Muscle layer of colon (tissue), 2 donors: ENCODE results near the gene COQ2.
"Not testable (repeated sequence)": the region's sequence is repeated elsewhere in the genome, so short reads cannot be mapped to it uniquely, and the experiment has no call there.

Experiments used
- H3K27ac ChIP-seq: one replicate; pipeline ENCODE4 v1.7.0; 2013; ENCODE audit warnings: low read depth, mild to moderate bottlenecking, low read length, moderate library complexity
- H3K27me3 ChIP-seq, 2 donors: one replicate each; pipeline ENCODE4 v1.7.0; 2013; ENCODE audit warnings: low read length in 2 of 2, mild to moderate bottlenecking in 2 of 2; ENCODE audit not compliant: insufficient read depth in 2 of 2, control insufficient read depth in 1 of 2
- H3K36me3 ChIP-seq: one replicate; pipeline ENCODE4 v1.7.0; 2013; ENCODE audit warnings: mild to moderate bottlenecking, low read length; ENCODE audit not compliant: insufficient read depth
- H3K4me1 ChIP-seq: one replicate; pipeline ENCODE4 v1.7.0; 2013; ENCODE audit warnings: mild to moderate bottlenecking, low read length; ENCODE audit not compliant: insufficient read depth
- H3K4me3 ChIP-seq, 2 donors: one replicate each; pipeline ENCODE4 v1.7.0; 2013; ENCODE audit warnings: low read length in 2 of 2, low read depth in 1 of 2, mild to moderate bottlenecking in 1 of 2, moderate library complexity in 1 of 2
- H3K9ac ChIP-seq: one replicate; pipeline ENCODE4 v1.7.0; 2013; ENCODE audit warnings: low read length
- H3K9me3 ChIP-seq: one replicate; pipeline ENCODE4 v1.7.0; 2013; ENCODE audit warnings: mild to moderate bottlenecking, low read length
- donor health status: abdominal sarcoma.
- donor health status: Adenocarcinoma of cecum.

COQ2 gene

DNA sequence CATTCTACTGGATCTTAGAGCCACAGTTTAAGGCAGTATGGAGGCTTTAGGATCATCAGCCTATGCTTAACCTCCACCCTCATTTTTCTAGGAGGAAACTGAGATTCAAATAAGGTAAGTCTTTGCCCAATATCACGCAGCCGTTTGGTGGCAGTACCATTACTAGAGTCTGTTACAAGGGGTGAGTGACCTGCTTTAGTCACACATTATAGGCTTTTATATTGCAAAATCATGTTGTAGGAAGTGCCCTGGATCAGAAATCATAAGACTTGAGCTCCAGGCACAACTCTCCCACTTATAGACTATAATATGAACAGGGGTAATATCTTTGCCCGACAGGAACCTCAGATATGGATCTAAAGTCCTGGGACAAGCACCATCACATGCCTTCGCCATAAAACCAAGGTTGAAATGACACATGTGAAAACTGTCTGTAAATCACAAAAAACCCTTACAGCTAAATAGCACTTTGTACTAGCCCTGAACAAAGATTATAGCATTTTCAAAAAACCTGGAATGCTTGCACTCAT is 30.8 kb upstream of the COQ2 start:
- no peak overlapping the region for H3K27ac ChIP-seq
- H3K4me3 ChIP-seq: no peak overlapping the region
- H3K9ac ChIP-seq: no peak overlapping the region
- no peaks in the 10 kb centered on the region for H3K27me3 ChIP-seq
- no peaks in the 10 kb centered on the region for H3K4me1 ChIP-seq
- no peaks in the 10 kb centered on the region for H3K9me3 ChIP-seq
- H3K36me3 ChIP-seq: no peaks in the 10 kb centered on the region

DNA sequence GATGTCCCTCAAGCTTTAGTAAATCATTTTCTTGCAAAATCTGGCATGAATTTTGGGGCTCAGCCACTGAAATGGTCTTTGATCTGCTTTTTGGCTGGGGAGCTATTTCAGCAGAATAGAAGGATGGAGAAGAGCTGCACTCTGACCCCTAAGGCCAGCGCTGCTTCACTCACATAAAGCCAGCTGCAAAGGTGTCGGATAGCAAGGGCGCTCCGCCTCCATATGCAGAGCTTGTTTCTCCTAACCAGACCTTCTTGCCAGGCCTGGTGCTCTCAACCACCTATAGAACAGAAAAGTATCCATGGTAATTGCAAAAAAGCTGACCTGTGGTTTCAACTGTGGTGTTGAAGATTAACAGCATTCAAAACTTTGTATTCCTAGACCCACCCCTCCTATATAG is 24.1 kb upstream of the COQ2 start:
- no peaks in the 10 kb centered on the region for H3K36me3 ChIP-seq

DNA sequence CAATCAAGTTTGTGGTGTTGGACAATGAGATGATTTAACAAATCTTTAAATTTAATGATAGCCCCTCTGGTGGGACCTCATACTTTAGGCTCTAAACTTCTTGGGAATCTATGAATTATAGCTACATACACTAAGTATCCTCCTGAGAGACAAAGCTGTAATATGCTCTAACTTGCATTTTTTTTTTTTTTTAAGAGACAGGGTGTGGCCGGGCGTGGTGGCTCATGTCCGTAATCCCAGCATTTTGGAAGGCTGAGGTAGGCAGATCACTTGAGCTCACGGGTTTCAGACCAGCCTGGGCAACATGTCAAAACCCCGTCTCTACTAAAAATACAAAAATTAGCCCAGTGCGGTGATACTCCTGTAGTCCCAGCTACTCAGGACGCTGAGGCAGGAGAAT is 23.3 kb upstream of the COQ2 start:
- no peaks in the 10 kb centered on the region for H3K27me3 ChIP-seq
- H3K27ac ChIP-seq: no peak overlapping the region
- no peak overlapping the region for H3K4me3 ChIP-seq
- no peaks in the 10 kb centered on the region for H3K4me1 ChIP-seq
- no peaks in the 10 kb centered on the region for H3K36me3 ChIP-seq
- H3K9me3 ChIP-seq: no peaks in the 10 kb centered on the region
- H3K9ac ChIP-seq: no peak overlapping the region

More for the DNA sequence above, 24.1 kb upstream of the COQ2 start:
- Histone ChIP-seq H3K4me1 (no peaks in the 10 kb centered on the region), H3K9me3 (no peaks in the 10 kb centered on the region), H3K4me3 (no peak overlapping the region), H3K27me3 (no peaks in the 10 kb centered on the region), H3K27ac (no peak overlapping the region), H3K9ac (no peak overlapping the region)

DNA sequence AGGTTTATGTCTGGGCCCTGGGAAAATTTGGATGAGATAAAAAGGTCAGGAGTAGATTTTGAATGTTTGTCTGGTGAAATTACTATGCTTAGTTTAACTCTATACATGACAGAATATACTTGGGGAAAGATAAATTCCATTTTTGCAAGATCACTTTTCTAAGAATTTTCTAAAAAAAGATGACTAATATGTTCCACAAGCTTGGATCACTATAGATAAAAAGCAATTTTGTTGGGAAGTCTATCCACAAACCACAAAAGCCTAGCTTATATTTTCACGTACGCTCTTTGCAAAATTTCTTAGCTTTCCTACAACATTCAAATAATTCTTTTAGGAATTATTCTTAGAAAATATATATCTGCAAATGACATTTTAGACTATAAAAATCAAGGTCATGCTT is 20.6 kb upstream of the COQ2 start:
- Histone ChIP-seq H3K4me1 (no peaks in the 10 kb centered on the region), H3K9ac (no peak overlapping the region), H3K27ac (no peak overlapping the region), H3K4me3 (no peak overlapping the region), H3K36me3 (no peaks in the 10 kb centered on the region), H3K27me3 (no peaks in the 10 kb centered on the region), H3K9me3 (no peaks in the 10 kb centered on the region)

DNA sequence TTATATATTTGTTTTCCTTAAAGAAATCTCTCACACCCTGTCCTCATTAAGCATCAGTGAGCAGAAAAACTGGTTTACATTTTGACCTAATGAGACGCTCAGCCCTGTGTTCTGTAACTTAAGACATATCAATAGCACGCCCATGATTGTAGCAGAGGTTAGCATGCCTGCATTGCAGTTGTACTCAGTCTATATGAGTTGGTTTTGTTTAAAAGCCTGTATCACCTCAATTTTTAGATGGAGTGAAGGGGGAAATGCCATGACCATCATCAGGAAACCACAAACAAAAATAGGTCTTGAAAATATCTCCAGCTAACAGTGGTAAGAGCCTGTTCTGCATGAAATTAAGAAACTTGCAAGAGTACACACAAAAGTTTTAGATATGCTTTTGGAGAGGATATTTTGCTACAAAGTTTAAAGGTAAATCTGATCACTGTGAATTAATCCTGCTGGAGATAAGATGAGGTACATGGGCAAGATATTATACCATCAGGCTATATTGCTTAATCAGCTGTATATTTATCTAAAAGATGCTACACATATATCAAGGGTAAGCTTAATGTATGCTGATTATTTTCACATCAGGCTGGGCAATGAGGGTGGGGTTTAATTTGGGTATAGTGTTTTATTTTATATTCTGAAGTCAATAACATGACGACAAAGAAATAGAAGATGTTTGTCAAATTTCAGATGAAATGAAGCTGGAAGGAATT is 13.1 kb upstream of the COQ2 start:
- no peaks in the 10 kb centered on the region for H3K27me3 ChIP-seq
- H3K4me3 ChIP-seq: no peak overlapping the region
- no peaks in the 10 kb centered on the region for H3K9me3 ChIP-seq
- H3K27ac ChIP-seq: no peak overlapping the region
- no peaks in the 10 kb centered on the region for H3K4me1 ChIP-seq
- no peaks in the 10 kb centered on the region for H3K36me3 ChIP-seq
- H3K9ac ChIP-seq: no peak overlapping the region

DNA sequence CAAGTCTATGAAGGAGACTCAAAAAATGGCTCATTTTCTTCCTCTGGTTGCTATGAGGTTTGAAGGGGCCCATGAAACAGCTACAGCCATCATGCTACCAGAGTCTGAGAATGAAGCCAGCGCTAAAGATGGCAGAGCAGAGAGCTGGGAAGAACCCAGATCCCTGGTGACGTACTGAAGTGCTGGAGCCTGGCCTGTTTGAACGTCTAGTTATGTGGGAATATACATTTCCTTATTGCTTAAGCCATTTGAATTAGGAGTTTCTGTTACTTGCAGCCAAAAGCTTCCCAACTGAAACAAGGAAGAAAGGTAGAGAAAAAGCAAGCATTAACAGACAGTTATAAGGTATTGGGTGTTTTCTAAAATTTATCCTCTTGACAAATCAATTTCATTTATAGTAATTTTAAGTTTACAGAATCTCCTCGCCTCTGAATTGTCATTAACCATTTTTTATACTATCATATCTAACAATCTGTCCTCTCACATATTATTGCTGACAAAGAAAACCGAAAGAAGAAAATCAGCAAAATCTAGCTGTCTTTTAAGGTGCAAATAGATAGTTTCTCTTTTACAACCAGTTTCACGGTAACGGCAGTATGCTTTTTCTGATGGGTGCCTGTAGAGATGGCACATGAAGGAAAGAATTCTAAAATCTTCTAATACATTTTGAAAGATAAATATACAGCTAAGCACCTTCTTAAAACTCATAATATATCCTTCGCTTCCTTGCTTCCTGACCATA is 8.9 kb upstream of the COQ2 start:
- H3K36me3 ChIP-seq: no peaks in the 10 kb centered on the region
- H3K9ac ChIP-seq: no peak overlapping the region
- H3K27me3 ChIP-seq: no peaks in the 10 kb centered on the region
- H3K4me3 ChIP-seq: no peak overlapping the region
- H3K4me1 ChIP-seq: no peaks in the 10 kb centered on the region
- no peak overlapping the region for H3K27ac ChIP-seq
- H3K9me3 ChIP-seq: no peaks in the 10 kb centered on the region

DNA sequence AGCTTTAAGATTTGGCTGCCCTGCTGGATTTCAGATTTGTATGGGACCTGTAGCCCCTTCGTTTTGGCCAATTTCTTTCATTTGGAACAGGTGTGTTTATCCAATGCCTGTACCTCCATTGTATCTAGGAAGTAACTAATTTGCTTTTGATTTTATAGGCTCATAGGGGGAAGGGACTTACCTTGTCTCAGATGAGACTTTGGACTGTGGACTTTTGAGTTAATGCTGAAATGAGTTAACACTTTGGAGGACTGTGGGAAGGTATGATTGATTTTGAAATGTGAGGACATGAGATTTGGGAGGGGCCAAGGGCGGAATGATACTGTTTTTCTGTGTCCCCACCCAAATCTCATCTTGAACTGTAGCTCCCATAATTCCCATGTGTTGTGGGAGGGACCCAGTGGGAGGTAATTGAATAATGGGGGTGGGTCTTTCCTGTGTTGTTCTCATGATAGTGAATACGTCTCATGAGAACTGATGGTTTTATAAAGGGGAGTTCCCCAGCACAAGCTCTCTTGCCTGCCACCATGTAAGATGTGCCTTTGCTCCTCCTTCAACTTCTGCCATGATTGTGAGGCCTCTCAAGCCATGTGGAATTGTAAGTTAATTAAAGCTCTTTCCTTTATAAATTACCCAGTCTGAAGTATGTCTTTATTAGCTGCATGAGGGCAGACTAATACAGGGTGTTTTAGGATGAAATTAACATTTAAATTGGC is 5.6 kb upstream of the COQ2 start:
- not testable (repeated sequence) for H3K27me3 ChIP-seq, H3K9ac ChIP-seq, H3K4me1 ChIP-seq

DNA sequence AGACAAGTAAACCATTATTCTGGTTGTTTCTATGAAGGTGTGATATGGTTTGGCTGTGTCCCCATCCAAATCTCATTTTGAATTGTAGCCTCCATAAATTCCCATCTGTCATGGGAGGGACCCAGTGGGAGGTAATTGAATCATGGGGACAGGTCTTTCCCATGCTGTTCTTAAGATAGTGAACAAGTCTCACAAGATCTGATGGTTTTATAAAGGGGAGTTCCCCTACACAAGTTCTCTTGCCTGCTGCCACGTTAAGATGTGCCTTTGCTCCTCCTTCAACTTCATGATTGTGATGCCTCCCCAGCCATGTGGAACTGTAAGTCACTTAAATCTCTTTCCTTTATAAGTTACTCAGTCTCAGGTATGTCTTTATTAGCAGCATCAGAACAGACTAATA is 3.8 kb upstream of the COQ2 start:
- not testable (repeated sequence) for H3K9me3 ChIP-seq, H3K36me3 ChIP-seq, H3K27me3 ChIP-seq, H3K27ac ChIP-seq, H3K4me3 ChIP-seq, H3K4me1 ChIP-seq, H3K9ac ChIP-seq

More for the DNA sequence above, 5.6 kb upstream of the COQ2 start:
- not testable (repeated sequence) for H3K27ac ChIP-seq, H3K4me3 ChIP-seq, H3K36me3 ChIP-seq, H3K9me3 ChIP-seq

DNA sequence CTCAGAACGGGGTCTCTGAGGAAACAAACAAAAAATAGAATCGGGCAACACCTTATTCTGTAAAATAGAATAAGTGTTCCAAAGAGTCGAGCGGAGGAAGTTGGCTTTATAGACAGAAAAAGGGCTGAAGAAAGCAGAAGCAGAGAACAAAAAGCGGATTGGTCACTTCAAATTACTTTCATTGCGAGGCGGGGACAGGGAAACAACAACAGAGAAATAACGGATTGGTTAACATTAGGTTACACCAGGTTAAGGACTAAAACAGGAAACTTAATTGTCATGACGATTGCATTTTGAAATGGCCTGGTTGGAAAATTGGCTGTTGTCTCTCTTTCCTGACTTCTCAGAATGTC is 433 bp upstream of the COQ2 start:
- Histone ChIP-seq H3K4me1 (peaks cover 19% of the 10 kb centered on the region), H3K9ac (peak overlapping the region; percentile 95), H3K27me3 (no peaks in the 10 kb centered on the region), H3K27ac (peak overlapping the region; percentile 62), H3K36me3 (no peaks in the 10 kb centered on the region), H3K4me3 (peak overlapping the region; percentile 30 to 90), H3K9me3 (no peaks in the 10 kb centered on the region)

DNA sequence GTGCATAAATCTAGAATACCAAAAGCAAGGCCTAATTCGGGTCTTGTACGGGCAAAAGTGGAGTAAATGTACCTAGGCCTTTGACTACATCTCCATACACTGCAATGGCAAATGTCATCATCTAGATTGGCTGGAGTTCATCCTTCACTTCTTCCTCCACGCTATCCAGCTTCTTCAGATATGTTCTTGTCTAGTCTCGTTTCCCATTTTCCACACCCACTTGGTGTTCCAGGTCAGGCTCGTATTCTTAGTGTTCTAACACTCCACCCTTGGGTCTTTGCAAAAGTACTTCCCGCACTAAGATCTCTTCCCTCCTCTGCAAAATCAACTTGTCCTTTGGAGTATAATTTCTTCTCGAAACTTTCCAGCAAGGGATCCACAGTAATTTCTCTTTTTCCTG is 1.4 kb downstream of the COQ2 start:
- H3K4me1 ChIP-seq: peaks cover 19% of the 10 kb centered on the region
- H3K27me3 ChIP-seq: no peaks in the 10 kb centered on the region
- H3K9me3 ChIP-seq: no peaks in the 10 kb centered on the region
- H3K36me3 ChIP-seq: no peaks in the 10 kb centered on the region
- H3K27ac ChIP-seq: no peak overlapping the region
- no peak overlapping the region for H3K4me3 ChIP-seq
- H3K9ac ChIP-seq: no peak overlapping the region

DNA sequence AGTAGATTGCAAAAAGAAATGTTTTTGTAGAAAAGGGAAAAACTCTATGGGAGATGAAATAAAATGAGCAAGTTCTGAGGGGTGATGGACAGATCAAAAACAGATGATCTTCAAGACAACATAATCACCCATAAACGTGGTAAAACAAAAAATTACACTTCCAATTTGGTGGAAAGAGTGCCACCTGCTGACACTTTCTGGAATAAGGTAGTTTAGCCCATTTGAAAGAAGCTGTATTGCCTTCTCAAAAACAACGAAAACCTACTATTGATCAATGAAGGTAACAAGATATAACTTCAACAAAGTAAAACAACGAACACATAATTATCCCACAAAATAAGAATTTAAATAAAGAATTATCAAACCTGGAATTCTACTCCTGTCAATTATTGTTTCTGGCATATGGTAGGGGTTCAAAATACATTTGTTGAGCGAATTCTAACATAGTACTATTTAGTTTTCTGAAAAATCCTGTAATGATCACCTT is 2.5 kb downstream of the COQ2 start:
- Histone ChIP-seq H3K27ac (no peak overlapping the region), H3K4me1 (peaks cover 19% of the 10 kb centered on the region), H3K27me3 (no peaks in the 10 kb centered on the region), H3K9me3 (no peaks in the 10 kb centered on the region), H3K4me3 (no peak overlapping the region), H3K36me3 (no peaks in the 10 kb centered on the region), H3K9ac (no peak overlapping the region)
